B cell (primary cell): ENCODE results near the gene GSTA5.

Experiments
- EZH2 ChIP-seq: IDR thresholded peaks from 2 replicates; pipeline ENCODE4 v1.6.1; 2012; ENCODE audit warnings: borderline replicate concordance, low read depth, mild to moderate bottlenecking, moderate library complexity, low read length; ENCODE audit not compliant: insufficient read depth, poor library complexity, severe bottlenecking
- TF ChIP-seq, protein P1 (sequence below): fragments of 200-600 bp; IDR thresholded peaks from one replicate; pipeline ENCODE4 v1.8.0; 2022; ENCODE audit warnings: antibody characterized with exemption, mild to moderate bottlenecking

GRCh38 chr6:52849137-52849536, 8.5 kb upstream of the GSTA5 start:
- TF ChIP-seq, protein P1, sequence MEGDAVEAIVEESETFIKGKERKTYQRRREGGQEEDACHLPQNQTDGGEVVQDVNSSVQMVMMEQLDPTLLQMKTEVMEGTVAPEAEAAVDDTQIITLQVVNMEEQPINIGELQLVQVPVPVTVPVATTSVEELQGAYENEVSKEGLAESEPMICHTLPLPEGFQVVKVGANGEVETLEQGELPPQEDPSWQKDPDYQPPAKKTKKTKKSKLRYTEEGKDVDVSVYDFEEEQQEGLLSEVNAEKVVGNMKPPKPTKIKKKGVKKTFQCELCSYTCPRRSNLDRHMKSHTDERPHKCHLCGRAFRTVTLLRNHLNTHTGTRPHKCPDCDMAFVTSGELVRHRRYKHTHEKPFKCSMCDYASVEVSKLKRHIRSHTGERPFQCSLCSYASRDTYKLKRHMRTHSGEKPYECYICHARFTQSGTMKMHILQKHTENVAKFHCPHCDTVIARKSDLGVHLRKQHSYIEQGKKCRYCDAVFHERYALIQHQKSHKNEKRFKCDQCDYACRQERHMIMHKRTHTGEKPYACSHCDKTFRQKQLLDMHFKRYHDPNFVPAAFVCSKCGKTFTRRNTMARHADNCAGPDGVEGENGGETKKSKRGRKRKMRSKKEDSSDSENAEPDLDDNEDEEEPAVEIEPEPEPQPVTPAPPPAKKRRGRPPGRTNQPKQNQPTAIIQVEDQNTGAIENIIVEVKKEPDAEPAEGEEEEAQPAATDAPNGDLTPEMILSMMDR: no peak
- TF ChIP-seq EZH2: no peak
